Activated naive CD4-positive, alpha-beta T cell treated with anti-CD3 and anti-CD28 coated beads for 36 hours (primary cell): ENCODE data around the gene POLR3E. TPM values are rescaled to one million over a fixed set of nuclear protein-coding genes. Genes with fewer than 3 reads are reported as not detected.

Experiments
- CTCF ChIA-PET: fragments of 350-600 bp; sonication (Branson Sonifier 250); formaldehyde crosslinking; loops from one replicate; lab custom pipeline; 2021; ENCODE audit warnings: antibody characterized with exemption; lab: Charles Lee
- DNase-seq: peaks from one replicate; pipeline ENCODE4 v3.0.0-alpha.2; 2020
- H3K27ac Mint-ChIP-seq: one replicate; pipeline ENCODE4 v1.8.0; 2021; ENCODE audit warnings: mild to moderate bottlenecking, mixed read lengths
- H3K27me3 Mint-ChIP-seq: one replicate; pipeline ENCODE4 v1.8.0; 2021; ENCODE audit warnings: low read depth, mixed read lengths
- H3K36me3 Mint-ChIP-seq: one replicate; pipeline ENCODE4 v1.8.0; 2021; ENCODE audit warnings: low read depth, mixed read lengths
- H3K4me1 Mint-ChIP-seq: one replicate; pipeline ENCODE4 v1.8.0; 2021; ENCODE audit warnings: low read depth, mixed read lengths
- H3K4me3 Mint-ChIP-seq: one replicate; pipeline ENCODE4 v1.8.0; 2021; ENCODE audit warnings: mild to moderate bottlenecking, moderate library complexity, mixed read lengths
- H3K9me3 Mint-ChIP-seq: one replicate; pipeline ENCODE4 v1.8.0; 2021; ENCODE audit warnings: mixed read lengths
- intact Hi-C: fragments of 100-400 bp; cut with micrococcal nuclease; formaldehyde crosslinking; loops from one replicate; pipeline ENCODE4 v1.15.1; 2023
- total RNA-seq, 2 experiments: library from RNA; stranded (reverse); gene quantifications; one replicate each; pipeline ENCODE4 v1.2.3, GENCODE V29; 2021

Gene POLR3E, protein sequence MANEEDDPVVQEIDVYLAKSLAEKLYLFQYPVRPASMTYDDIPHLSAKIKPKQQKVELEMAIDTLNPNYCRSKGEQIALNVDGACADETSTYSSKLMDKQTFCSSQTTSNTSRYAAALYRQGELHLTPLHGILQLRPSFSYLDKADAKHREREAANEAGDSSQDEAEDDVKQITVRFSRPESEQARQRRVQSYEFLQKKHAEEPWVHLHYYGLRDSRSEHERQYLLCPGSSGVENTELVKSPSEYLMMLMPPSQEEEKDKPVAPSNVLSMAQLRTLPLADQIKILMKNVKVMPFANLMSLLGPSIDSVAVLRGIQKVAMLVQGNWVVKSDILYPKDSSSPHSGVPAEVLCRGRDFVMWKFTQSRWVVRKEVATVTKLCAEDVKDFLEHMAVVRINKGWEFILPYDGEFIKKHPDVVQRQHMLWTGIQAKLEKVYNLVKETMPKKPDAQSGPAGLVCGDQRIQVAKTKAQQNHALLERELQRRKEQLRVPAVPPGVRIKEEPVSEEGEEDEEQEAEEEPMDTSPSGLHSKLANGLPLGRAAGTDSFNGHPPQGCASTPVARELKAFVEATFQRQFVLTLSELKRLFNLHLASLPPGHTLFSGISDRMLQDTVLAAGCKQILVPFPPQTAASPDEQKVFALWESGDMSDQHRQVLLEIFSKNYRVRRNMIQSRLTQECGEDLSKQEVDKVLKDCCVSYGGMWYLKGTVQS
- total RNA-seq = 10 to 100 TPM; 72.9 to 74.7 TPM

DNA sequence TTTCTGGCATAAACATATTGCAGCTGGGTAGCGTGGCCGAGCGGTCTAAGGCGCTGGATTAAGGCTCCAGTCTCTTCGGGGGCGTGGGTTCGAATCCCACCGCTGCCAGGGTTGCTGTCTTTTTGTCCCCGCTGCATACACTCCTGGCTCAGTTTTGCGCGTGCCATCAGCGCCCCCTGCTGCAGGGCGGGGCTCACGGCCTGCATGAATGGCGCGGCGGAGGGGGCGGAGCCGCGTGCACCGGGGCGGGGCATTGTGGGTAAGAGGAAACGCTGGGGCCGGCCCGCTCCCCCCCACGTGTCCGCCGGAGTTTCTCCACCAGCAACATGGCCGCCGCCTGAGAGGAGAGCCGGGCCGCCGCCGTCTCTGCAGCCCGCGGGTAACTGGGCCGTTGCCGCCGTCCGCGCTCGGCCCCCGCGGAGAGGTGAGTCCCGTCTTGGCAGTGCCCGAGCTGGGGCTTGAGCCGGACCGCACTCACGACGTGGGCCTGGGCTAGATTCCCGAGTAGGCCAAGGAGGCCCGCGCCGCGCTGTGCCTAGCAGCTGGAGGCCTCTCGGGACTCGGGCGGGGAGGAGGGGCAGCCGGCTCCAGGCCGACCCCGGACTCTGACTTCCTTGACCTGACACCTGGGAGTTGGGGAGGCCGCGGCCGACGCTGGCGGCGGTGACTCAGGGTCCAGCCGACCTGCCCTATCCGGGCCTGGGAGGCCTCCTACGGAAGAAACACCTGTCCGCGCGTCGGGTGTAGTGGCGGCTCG, at the start of gene POLR3E:
TSS of gene POLR3E (plus strand) at position 296 of the 757 bp plus-strand sequence. CDS start 5,560 bp downstream, outside the sequence.
- Mint-ChIP-seq H3K4me1 (peaks cover 37% of the 10 kb centered on the region), H3K27me3 (no peaks in the 10 kb centered on the region), H3K4me3 (peak within 1 kb of the TSS; percentile 90), H3K36me3 (peaks cover 27% of the 10 kb centered on the region), H3K9me3 (no peaks in the 10 kb centered on the region), H3K27ac (peak within 1 kb of the TSS; percentile 94)
- peak; percentile 100 for DNase-seq
- CTCF ChIA-PET = interaction anchor here (0.6 to 4.7 kb wide), 11 partner anchors 12 to 1108 kb away, joined by 3 to 26 read pairs (median 5); partner anchors contain the start of gene EEF2K
- intact Hi-C loops = loop anchor here (1.0 to 5.0 kb wide), 9 partner anchors 56 to 1139 kb away; partner anchors contain the start of genes CDR2, EEF2K, LDAF1 and PDZD9

DNA sequence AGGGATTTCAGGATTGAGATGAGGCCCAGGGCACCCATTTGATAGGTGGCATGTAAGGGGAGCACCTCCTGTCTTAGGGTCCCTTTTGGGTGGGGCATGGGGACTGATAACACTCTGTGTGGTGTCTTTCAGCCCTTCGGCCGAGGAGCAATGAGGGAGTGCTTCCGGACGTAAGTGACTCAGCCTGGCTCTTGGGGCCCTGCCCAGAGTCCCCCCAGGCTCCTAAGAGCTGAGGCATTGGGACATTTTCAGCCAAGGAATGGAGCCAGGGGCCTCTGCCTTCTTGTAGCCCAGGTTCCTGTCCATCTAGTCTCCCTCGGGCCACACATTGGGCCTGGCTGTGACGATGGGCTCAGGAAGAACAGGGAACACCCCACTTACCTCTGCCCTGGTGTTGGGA, 46.7 kb upstream of the POLR3E start:
- Mint-ChIP-seq H3K27me3 (no peaks in the 10 kb centered on the region), H3K4me1 (peaks cover 2% of the 10 kb centered on the region), H3K9me3 (peaks cover 5% of the 10 kb centered on the region), H3K27ac (no peak overlapping the region), H3K36me3 (peaks cover 45% of the 10 kb centered on the region), H3K4me3 (no peak overlapping the region)
- intact Hi-C loops = no loop called here
- no peak for DNase-seq
- CTCF ChIA-PET = no interaction called here

DNA sequence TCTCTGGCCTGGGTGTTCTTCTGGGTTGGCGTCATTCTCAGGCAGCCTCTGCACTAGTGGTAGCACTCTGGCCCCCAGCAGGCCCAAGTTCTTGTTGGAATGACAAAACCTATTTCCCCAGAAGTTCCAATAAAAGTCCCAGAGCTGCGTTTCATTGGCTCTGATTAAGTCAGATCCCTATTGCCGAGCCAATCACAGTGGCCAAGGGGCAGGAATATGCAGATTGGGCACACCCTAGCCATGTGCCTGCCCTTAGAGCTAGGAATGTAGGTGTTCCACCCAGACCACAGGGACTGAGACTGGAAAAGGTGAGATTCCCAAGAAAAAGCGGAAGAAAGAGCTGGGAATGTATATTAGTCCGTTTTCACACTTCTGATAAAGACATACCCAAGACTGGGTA, 44.9 kb upstream of the POLR3E start:
- CTCF ChIA-PET = no interaction called here

DNA sequence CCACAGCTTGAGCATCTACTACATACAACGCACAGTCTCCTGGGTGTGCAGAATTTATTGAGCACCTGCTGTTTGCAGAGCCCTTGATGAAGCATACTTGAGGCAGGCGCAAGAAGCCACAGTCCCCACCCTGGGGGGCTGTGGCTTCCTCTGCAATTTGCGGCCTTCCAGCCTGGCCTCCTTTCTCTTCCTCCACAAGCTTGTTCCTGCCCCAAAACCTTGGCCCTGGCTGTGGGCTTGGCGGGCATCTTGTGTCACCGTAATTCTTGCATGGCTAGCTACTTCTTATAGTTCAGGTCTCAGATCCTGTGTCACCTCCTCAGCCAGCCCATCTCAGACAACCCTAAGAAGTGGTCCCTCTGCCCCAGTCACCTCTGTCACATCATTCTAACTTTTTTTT, 43.9 kb upstream of the POLR3E start:
- intact Hi-C loops = no loop called here
- H3K4me1 Mint-ChIP-seq = peaks cover 2% of the 10 kb centered on the region
- no peaks in the 10 kb centered on the region for H3K27me3 Mint-ChIP-seq
- no peak overlapping the region for H3K27ac Mint-ChIP-seq
- peaks cover 58% of the 10 kb centered on the region for H3K36me3 Mint-ChIP-seq
- no peak overlapping the region for H3K4me3 Mint-ChIP-seq
- CTCF ChIA-PET = no interaction called here
- DNase-seq = no peak
- peaks cover 5% of the 10 kb centered on the region for H3K9me3 Mint-ChIP-seq

More for the DNA sequence above, 44.9 kb upstream of the POLR3E start:
- no peaks in the 10 kb centered on the region for H3K27me3 Mint-ChIP-seq
- H3K4me3 Mint-ChIP-seq = no peak overlapping the region
- H3K27ac Mint-ChIP-seq = no peak overlapping the region
- H3K4me1 Mint-ChIP-seq = peaks cover 2% of the 10 kb centered on the region
- H3K36me3 Mint-ChIP-seq = peaks cover 53% of the 10 kb centered on the region
- H3K9me3 Mint-ChIP-seq = peaks cover 5% of the 10 kb centered on the region
- no peak for DNase-seq
- intact Hi-C loops = no loop called here

DNA sequence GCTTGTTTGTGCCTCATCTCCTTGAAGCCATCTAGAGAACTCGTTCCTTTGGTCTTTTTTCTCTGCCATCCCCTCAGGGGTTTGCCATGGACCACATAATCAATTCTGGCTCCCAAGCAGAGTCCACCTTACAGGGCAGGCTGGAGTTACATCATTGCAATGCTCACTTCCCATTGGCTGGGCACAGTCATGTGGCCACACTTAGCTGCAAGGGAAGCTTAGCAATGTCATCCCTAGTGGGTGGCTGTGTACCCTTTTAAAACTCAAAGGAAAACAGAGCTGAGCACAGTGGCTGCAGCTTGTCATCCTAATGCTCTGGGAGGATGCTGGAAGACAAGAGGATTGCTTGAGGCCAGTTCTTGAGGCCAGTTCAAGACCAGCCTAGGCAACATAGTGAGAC, 41.9 kb upstream of the POLR3E start:
- Mint-ChIP-seq H3K9me3 (peaks cover 7% of the 10 kb centered on the region), H3K4me1 (peaks cover 2% of the 10 kb centered on the region), H3K4me3 (no peak overlapping the region), H3K36me3 (peaks cover 68% of the 10 kb centered on the region), H3K27ac (no peak overlapping the region), H3K27me3 (no peaks in the 10 kb centered on the region)
- intact Hi-C loops = no loop called here
- peak; percentile 9 for DNase-seq
- CTCF ChIA-PET = no interaction called here

DNA sequence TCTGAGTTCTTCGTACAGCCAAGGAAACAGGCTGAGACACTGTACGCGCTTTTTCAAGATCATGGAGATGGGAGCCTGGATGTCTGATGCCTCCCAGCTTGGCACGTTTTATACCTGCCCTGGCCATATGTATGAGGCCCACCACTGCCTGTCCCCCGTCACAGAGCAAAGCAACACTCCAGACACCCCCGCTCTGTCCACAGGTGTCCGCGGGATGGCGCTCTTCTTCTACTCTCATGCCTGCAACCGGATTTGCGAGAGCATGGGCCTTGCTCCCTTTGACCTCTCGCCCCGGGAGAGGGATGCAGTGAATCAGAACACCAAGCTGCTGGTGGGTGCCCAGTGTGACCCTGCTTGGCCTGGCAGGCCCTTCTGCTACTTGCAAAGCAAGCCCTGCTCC, 39.8 kb upstream of the POLR3E start:
- Mint-ChIP-seq H3K27ac (no peak overlapping the region), H3K9me3 (peaks cover 8% of the 10 kb centered on the region), H3K27me3 (no peaks in the 10 kb centered on the region), H3K4me3 (no peak overlapping the region), H3K4me1 (peaks cover 2% of the 10 kb centered on the region), H3K36me3 (peaks cover 69% of the 10 kb centered on the region)
- intact Hi-C loops = no loop called here
- CTCF ChIA-PET = no interaction called here
- DNase-seq = no peak

DNA sequence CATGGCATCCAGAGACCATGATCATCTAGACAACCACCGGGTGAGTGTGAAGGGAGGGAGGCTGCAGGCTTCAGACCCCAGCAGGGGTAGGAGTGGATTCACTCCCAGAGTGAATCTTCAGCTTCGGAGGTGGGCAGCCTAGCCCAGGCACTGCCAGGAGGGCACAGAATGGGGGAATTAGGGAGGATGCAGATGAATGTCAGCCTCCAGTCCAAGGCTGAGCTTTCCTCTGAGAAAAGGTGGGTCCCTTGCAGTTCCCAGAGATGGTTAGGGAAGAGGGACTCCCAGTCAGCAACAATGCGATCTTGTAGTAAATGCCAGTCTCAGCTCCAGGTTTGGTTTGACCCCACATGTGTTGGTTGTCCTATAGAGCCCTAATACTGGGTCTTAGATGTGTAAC, 36.7 kb upstream of the POLR3E start:
- H3K27me3 Mint-ChIP-seq = no peaks in the 10 kb centered on the region
- intact Hi-C loops = no loop called here
- H3K4me3 Mint-ChIP-seq = no peak overlapping the region
- peaks cover 48% of the 10 kb centered on the region for H3K36me3 Mint-ChIP-seq
- CTCF ChIA-PET = no interaction called here
- peak overlapping the region; percentile 5 for H3K27ac Mint-ChIP-seq
- H3K9me3 Mint-ChIP-seq = peaks cover 3% of the 10 kb centered on the region
- peaks cover 9% of the 10 kb centered on the region for H3K4me1 Mint-ChIP-seq
- no peak for DNase-seq

DNA sequence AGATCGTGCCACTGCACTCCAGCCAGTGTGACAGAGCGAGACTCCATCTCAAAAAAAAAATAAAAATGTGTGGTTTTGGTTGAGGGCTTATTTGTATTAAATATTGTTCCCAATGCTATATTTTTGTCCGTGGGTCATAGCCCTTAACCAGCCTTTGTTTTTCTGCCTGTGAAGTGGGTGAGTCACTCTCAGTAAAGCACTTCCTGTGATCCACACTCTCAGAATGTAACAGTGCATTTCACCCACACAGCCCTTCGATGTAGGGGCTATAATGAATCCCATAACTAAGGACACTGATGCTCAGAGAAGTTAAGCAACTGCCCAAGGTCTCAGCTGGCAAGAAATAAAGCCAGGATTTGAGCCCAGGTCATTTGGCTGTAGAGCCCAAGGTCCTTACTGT, 34.7 kb upstream of the POLR3E start:
- Mint-ChIP-seq H3K27me3 (no peaks in the 10 kb centered on the region), H3K36me3 (peaks cover 45% of the 10 kb centered on the region), H3K4me3 (no peak overlapping the region), H3K4me1 (peaks cover 9% of the 10 kb centered on the region), H3K9me3 (peaks cover 3% of the 10 kb centered on the region), H3K27ac (no peak overlapping the region)
- peak; percentile 7 for DNase-seq
- CTCF ChIA-PET = interaction anchor here (1.0 kb wide), 1 partner anchor 56 kb away, joined by 3 read pairs; the partner anchor contains the start of gene EEF2K
- intact Hi-C loops = no loop called here

DNA sequence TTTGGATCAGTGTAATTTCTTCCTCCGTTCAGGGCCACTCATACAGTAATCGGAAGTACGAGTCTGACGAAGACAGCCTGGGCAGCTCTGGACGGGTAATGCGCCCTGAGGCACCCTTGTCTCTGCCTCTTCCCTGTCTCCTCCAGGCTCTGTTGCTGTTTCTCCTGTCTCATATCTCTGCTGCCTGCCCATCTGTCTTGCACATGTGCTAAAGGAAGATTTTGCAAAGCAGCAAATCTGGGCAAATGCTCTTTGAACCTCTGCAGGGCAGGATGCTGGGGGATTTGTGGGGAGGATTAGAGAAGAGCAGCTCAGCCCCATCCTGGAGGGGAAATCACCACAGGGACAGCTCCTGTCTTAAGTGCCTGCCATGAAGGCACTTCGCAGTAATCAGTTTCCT, 32.4 kb upstream of the POLR3E start:
- H3K4me3 Mint-ChIP-seq = no peak overlapping the region
- no peaks in the 10 kb centered on the region for H3K27me3 Mint-ChIP-seq
- no peak for DNase-seq
- peaks cover 3% of the 10 kb centered on the region for H3K9me3 Mint-ChIP-seq
- H3K27ac Mint-ChIP-seq = no peak overlapping the region
- H3K36me3 Mint-ChIP-seq = peaks cover 33% of the 10 kb centered on the region
- intact Hi-C loops = no loop called here
- CTCF ChIA-PET = no interaction called here
- peaks cover 9% of the 10 kb centered on the region for H3K4me1 Mint-ChIP-seq

DNA sequence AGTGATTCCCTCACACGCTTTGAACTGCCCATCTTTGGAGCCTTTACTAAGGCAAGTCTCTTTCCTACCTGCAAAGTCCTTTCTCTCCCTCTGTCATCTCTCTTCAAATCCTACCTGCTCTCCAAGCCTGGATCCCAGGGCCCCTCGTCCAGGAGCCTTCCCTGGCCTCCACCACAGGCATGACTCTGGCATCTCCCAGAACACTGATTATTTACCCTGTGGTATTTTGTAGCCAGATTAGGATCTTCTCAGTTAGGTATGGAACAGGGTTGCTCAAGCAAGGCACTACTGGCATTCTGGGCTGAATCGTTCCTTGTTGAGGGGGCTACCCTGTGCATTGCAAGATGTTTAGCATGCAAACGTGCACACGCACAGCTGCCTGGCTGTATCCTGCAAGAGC, 31.9 kb upstream of the POLR3E start:
- Mint-ChIP-seq H3K27me3 (no peaks in the 10 kb centered on the region), H3K27ac (no peak overlapping the region), H3K36me3 (peaks cover 28% of the 10 kb centered on the region), H3K4me1 (peaks cover 10% of the 10 kb centered on the region), H3K9me3 (peaks cover 1% of the 10 kb centered on the region), H3K4me3 (no peak overlapping the region)
- intact Hi-C loops = no loop called here
- DNase-seq = no peak
- CTCF ChIA-PET = no interaction called here

DNA sequence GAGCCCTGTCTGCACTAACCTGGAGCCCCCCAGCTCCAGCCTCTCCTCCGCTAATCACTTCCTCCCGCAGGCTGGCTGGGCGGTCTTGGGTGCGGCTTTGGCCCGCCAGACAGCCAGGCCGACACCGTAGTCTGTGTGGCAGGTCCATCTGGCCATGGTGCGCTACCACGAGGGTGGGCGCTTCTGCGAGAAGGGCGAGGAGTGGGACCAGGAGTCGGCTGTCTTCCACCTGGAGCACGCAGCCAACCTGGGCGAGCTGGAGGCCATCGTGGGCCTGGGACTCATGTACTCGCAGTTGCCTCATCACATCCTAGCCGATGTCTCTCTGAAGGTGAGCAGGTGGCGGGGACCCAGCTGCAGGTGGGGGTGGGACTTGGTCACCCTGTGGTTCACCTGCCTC, 30.7 kb upstream of the POLR3E start:
- peaks cover 23% of the 10 kb centered on the region for H3K36me3 Mint-ChIP-seq
- H3K27ac Mint-ChIP-seq = no peak overlapping the region
- no peak overlapping the region for H3K4me3 Mint-ChIP-seq
- DNase-seq = no peak
- H3K9me3 Mint-ChIP-seq = no peaks in the 10 kb centered on the region
- H3K27me3 Mint-ChIP-seq = no peaks in the 10 kb centered on the region
- CTCF ChIA-PET = no interaction called here
- intact Hi-C loops = no loop called here
- H3K4me1 Mint-ChIP-seq = peaks cover 13% of the 10 kb centered on the region

DNA sequence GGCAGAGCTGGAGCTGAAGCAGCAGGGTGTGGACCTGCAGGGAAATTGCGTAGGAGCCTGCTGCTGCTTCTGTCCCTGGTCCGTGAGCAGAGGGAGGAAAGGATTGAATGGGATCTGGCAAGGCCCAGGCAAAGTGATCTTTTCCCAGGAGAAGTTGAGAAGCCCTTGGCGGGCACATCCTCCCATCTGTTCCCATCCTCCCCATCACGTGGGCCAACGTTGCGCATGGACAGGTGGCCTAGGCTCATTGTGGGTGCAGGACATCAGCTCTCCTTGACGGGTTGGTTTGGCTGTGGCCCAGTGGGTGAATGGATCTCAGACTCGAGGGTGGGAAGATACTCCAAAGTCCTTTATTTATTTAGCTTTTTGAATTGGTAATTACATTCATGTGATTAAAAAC, 29.4 kb upstream of the POLR3E start:
- intact Hi-C loops = no loop called here
- Mint-ChIP-seq H3K36me3 (peaks cover 25% of the 10 kb centered on the region), H3K27me3 (no peaks in the 10 kb centered on the region), H3K9me3 (no peaks in the 10 kb centered on the region), H3K27ac (no peak overlapping the region), H3K4me3 (no peak overlapping the region), H3K4me1 (peaks cover 9% of the 10 kb centered on the region)
- CTCF ChIA-PET = no interaction called here
- no peak for DNase-seq
